ENCODE data around the gene LTBP4. TPM values are rescaled to one million over a fixed set of nuclear protein-coding genes. Genes with fewer than 3 reads are reported as not detected.
"Not testable (repeated sequence)": the region's sequence is repeated elsewhere in the genome, so short reads cannot be mapped to it uniquely, and the experiment has no call there.

LTBP4 gene
- total RNA-seq, 1 donor from 2014 or later, result 217 TPM

GRCh38 chr19:40627486-40628279 is 26.5 kb downstream of the LTBP4 start:
- DNase-seq (ENCODE audit: low spot score), result no peak

GRCh38 chr19:40629346-40629745 is 28.2 kb downstream of the LTBP4 start:
- DNase-seq (ENCODE audit: low spot score), result no peak

- DNase-seq (ENCODE audit: low spot score), result no peak
Observed at GRCh38 chr19:40630571-40631160, 29.5 kb downstream of the LTBP4 start.

GRCh38 chr19:40632311-40633036 is 31.3 kb downstream of the LTBP4 start:
- DNase-seq (ENCODE audit: low spot score), result no peak

GRCh38 chr19:40633207-40633606 is 32.0 kb downstream of the LTBP4 start:
- DNase-seq (ENCODE audit: low spot score), result no peak

- no peak for DNase-seq (ENCODE audit: low spot score)
Observed at GRCh38 chr19:40638327-40638726, 37.2 kb downstream of the LTBP4 start.

GRCh38 chr19:40639638-40639982 is 38.4 kb downstream of the LTBP4 start:
- no peak for DNase-seq (ENCODE audit: low spot score)

- DNase-seq (ENCODE audit: low spot score), result no peak
Observed at GRCh38 chr19:40640744-40641143, 39.6 kb downstream of the LTBP4 start.

GRCh38 chr19:40641281-40641680 is 40.1 kb downstream of the LTBP4 start:
- DNase-seq (ENCODE audit: low spot score), result no peak

- DNase-seq (ENCODE audit: low spot score), result no peak
Observed at GRCh38 chr19:40642051-40642706, 41.0 kb downstream of the LTBP4 start.

GRCh38 chr19:40642757-40643305 is 41.7 kb downstream of the LTBP4 start:
- no peak for DNase-seq (ENCODE audit: low spot score)

GRCh38 chr19:40646743-40647254 is 45.6 kb downstream of the LTBP4 start:
- no peak for DNase-seq (ENCODE audit: low spot score)

GRCh38 chr19:40649903-40650675 is 48.9 kb downstream of the LTBP4 start:
- DNase-seq (ENCODE audit: low spot score), result not testable (repeated sequence)

GRCh38 chr19:40650749-40651305 is 49.7 kb downstream of the LTBP4 start:
- DNase-seq (ENCODE audit: low spot score), result no peak

GRCh38 chr19:40652303-40652702 is 51.1 kb downstream of the LTBP4 start:
- not testable (repeated sequence) for DNase-seq (ENCODE audit: low spot score)

- not testable (repeated sequence) for DNase-seq (ENCODE audit: low spot score)
Observed at GRCh38 chr19:40655684-40656083, 54.5 kb downstream of the LTBP4 start.

- DNase-seq (ENCODE audit: low spot score), result no peak
Observed at GRCh38 chr19:40658031-40658430, 56.9 kb downstream of the LTBP4 start.

GRCh38 chr19:40659116-40659515 is 57.9 kb downstream of the LTBP4 start:
- DNase-seq (ENCODE audit: low spot score), result no peak

GRCh38 chr19:40659566-40659965 is 58.4 kb downstream of the LTBP4 start:
- DNase-seq (ENCODE audit: low spot score), result no peak

- no peak for DNase-seq (ENCODE audit: low spot score)
Observed at GRCh38 chr19:40661616-40662015, 60.4 kb downstream of the LTBP4 start.
